Measurements from ENCODE around the gene AXL.

The AXL gene

GRCh38 chr19:41232686-41233085, 13.7 kb downstream of the AXL start:
- no peak overlapping the region for H3K27ac ChIP-seq
- no peak for TF ChIP-seq CTCF (conservative IDR thresholded peaks at IDR 0.05)

GRCh38 chr19:41233748-41234240, 14.8 kb downstream of the AXL start:
- no peak for TF ChIP-seq CTCF (conservative IDR thresholded peaks at IDR 0.05)
- no peak overlapping the region for H3K27ac ChIP-seq

- TF ChIP-seq CTCF (conservative IDR thresholded peaks at IDR 0.05): no peak
- H3K27ac ChIP-seq: no peak overlapping the region
Measured at GRCh38 chr19:41234512-41235168, 15.6 kb downstream of the AXL start.

- TF ChIP-seq CTCF (conservative IDR thresholded peaks at IDR 0.05): no peak
- no peak overlapping the region for H3K27ac ChIP-seq
Measured at GRCh38 chr19:41235480-41235879, 16.5 kb downstream of the AXL start.

- TF ChIP-seq CTCF (conservative IDR thresholded peaks at IDR 0.05): no peak
- H3K27ac ChIP-seq: no peak overlapping the region
Measured at GRCh38 chr19:41238244-41238643, 19.2 kb downstream of the AXL start.

GRCh38 chr19:41239363-41239762, 20.3 kb downstream of the AXL start:
- H3K27ac ChIP-seq: no peak overlapping the region
- no peak for TF ChIP-seq CTCF (conservative IDR thresholded peaks at IDR 0.05)

GRCh38 chr19:41239961-41240574, 21.0 kb downstream of the AXL start:
- H3K27ac ChIP-seq: no peak overlapping the region
- no peak for TF ChIP-seq CTCF (conservative IDR thresholded peaks at IDR 0.05)
